IPS-18a (cell line): ENCODE data around the gene PEX12.
"Not testable (repeated sequence)": the region's sequence is repeated elsewhere in the genome, so short reads cannot be mapped to it uniquely, and the experiment has no call there.

Experiments used
- H3K27ac ChIP-seq: one replicate; pipeline ENCODE4 v1.5.1; 2013; ENCODE audit warnings: low read length
- H3K27me3 ChIP-seq: one replicate; pipeline ENCODE4 v1.6.1; 2013; ENCODE audit warnings: mild to moderate bottlenecking, low read length; ENCODE audit not compliant: control insufficient read depth, insufficient read depth
- H3K36me3 ChIP-seq: one replicate; pipeline ENCODE4 v1.6.1; 2013; ENCODE audit warnings: low read depth, low read length; ENCODE audit not compliant: control insufficient read depth
- H3K4me1 ChIP-seq: one replicate; pipeline ENCODE4 v1.6.1; 2013; ENCODE audit warnings: low read depth, low read length; ENCODE audit not compliant: control insufficient read depth
- H3K4me3 ChIP-seq: one replicate; pipeline ENCODE4 v1.5.1; 2013; ENCODE audit warnings: low read length
- H3K9ac ChIP-seq: one replicate; pipeline ENCODE4 v1.6.1; 2013; ENCODE audit warnings: mild to moderate bottlenecking, low read length, moderate library complexity
- H3K9me3 ChIP-seq: one replicate; pipeline ENCODE4 v1.6.1; 2013; ENCODE audit warnings: low read depth, low read length; ENCODE audit not compliant: control insufficient read depth

PEX12 gene

DNA sequence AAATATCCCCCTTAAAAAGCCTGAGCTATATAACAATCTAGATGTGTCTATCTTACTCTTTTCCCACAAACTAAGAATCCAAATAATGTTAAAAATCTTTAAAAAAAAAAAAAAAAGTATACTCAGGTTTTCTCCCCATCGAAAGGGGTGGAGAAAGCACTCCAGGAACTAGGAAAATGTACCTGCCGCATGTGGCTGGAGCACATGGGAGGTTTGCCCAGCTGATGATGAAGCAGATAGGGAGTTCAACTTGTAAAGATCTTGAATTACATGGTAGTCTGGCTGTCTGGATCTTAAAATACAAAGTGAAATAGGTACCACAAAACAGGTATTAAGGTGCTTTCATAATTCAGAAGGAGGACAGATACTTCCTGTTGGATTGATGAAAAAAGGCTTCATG lies 9.0 kb downstream of the PEX12 start:
- Histone ChIP-seq H3K27ac (no peak overlapping the region), H3K4me3 (no peak overlapping the region), H3K27me3 (peaks cover 16% of the 10 kb centered on the region), H3K4me1 (no peaks in the 10 kb centered on the region), H3K9ac (peak overlapping the region; percentile 84), H3K9me3 (no peaks in the 10 kb centered on the region), H3K36me3 (peaks cover 6% of the 10 kb centered on the region)

- Histone ChIP-seq H3K9ac (peak overlapping the region; percentile 84), H3K9me3 (no peaks in the 10 kb centered on the region), H3K4me3 (peak overlapping the region; percentile 90), H3K27ac (peak overlapping the region; percentile 25), H3K27me3 (peaks cover 25% of the 10 kb centered on the region), H3K36me3 (peaks cover 2% of the 10 kb centered on the region), H3K4me1 (no peaks in the 10 kb centered on the region)
These were observed 9.8 kb downstream of the PEX12 start for GRCh38 chr17:35568561-35568960.

GRCh38 chr17:35566968-35567367 lies 11.4 kb downstream of the PEX12 start:
- Histone ChIP-seq H3K9me3 (no peaks in the 10 kb centered on the region), H3K36me3 (no peaks in the 10 kb centered on the region), H3K27ac (no peak overlapping the region), H3K4me3 (peak overlapping the region; percentile 90), H3K4me1 (no peaks in the 10 kb centered on the region), H3K27me3 (peaks cover 25% of the 10 kb centered on the region), H3K9ac (no peak overlapping the region)

DNA sequence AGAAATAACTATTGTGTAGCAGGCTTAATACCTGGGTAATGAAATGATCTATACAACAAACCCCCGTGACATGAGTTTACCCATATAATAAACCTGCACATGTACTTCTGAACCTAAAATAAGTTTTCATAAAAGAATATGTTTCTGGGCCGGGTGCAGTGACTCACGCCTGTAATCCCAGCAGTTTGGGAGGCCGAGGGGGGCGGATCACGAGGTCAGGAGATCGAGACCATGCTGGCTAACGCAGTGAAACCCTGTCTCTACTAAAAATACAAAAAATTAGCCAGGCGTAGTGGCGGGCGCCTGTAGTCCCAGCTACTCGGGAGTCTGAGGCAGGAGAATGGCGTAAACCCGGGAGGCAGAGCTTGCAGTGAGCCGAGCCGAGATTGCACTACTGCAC lies 15.2 kb downstream of the PEX12 start:
- not testable (repeated sequence) for H3K36me3 ChIP-seq, H3K4me3 ChIP-seq, H3K9ac ChIP-seq, H3K4me1 ChIP-seq, H3K27ac ChIP-seq, H3K9me3 ChIP-seq
- peaks cover 25% of the 10 kb centered on the region for H3K27me3 ChIP-seq

DNA sequence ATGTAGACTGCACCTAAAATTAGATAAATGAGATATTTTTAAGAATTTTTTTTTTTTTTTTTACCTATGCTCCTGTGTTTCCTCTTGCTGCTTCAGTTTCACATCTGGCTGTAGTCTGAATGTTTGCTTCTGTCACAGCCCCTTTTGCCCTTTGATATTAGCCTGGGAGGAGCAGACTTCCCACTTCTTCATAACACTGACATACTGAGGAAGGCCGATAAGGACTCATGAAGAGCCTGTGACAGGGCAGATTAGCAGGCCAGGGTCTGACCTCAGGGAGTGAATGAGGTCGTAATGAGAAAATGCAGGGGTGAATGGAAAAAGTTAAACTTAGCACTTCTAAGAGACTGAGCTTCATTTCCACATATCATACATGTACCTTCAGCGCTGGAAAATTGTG lies 17.7 kb downstream of the PEX12 start, which contains the start of gene SLFN14:
TSS of gene SLFN14 (minus strand) at position 117 of the 400 bp plus-strand sequence. CDS start 2,757 bp downstream, outside the sequence.
- H3K4me3 ChIP-seq = no peak within 1 kb of the TSS
- no peaks in the 10 kb centered on the region for H3K9me3 ChIP-seq
- no peak within 1 kb of the TSS for H3K27ac ChIP-seq
- H3K27me3 ChIP-seq = peaks cover 21% of the 10 kb centered on the region
- H3K4me1 ChIP-seq = no peaks in the 10 kb centered on the region
- H3K36me3 ChIP-seq = no peaks in the 10 kb centered on the region
- H3K9ac ChIP-seq = no peak within 1 kb of the TSS

- H3K9me3 ChIP-seq = no peaks in the 10 kb centered on the region
- H3K4me1 ChIP-seq = no peaks in the 10 kb centered on the region
- no peaks in the 10 kb centered on the region for H3K36me3 ChIP-seq
- peaks cover 11% of the 10 kb centered on the region for H3K27me3 ChIP-seq
- no peak overlapping the region for H3K27ac ChIP-seq
- no peak overlapping the region for H3K9ac ChIP-seq
- H3K4me3 ChIP-seq = no peak overlapping the region
These were observed 18.7 kb downstream of the PEX12 start for GRCh38 chr17:35559495-35560210.

DNA sequence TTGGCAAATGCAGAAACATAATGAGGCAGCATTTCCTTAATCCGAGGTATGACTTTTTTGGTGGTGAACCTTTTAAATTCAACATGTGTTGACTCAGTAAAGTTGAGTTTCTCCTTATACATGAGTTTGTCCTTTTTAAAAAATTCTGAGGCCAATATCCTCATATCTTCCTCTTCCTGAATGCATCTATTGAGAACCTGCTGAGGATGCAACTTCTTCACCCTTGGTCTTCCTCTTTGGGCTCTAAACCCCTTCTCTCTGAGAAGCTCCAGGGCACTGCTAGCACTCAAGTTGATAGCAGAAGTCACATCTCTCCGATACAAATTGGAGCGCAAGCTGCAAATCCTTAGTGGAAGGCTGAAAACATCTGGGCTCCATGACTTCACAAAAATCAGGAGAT lies 21.0 kb downstream of the PEX12 start:
- Histone ChIP-seq H3K9me3 (no peaks in the 10 kb centered on the region), H3K27ac (no peak overlapping the region), H3K27me3 (no peaks in the 10 kb centered on the region)

DNA sequence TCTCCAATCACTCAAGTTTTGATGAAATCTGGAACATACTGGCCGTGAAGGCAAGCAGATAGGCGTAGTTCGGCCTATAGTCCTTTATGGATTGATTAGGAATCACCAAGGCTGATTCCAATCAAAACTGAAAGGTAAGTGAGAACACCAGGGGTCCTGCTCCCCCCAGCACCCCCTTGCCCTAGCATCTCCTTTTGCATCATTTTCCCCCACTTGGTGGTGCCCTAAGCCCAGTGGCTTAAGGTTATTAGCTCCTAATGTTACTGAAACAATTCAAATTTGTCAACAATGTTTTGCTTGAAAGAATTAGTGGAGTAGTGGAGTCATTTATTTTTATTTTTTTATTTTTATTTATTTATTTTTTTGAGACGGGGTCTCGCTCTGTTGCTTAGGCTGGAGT lies 22.7 kb downstream of the PEX12 start:
- Histone ChIP-seq H3K36me3 (no peaks in the 10 kb centered on the region), H3K9ac (no peak overlapping the region), H3K4me1 (no peaks in the 10 kb centered on the region), H3K9me3 (no peaks in the 10 kb centered on the region), H3K27me3 (no peaks in the 10 kb centered on the region), H3K27ac (no peak overlapping the region), H3K4me3 (no peak overlapping the region)

More for the DNA sequence above, 21.0 kb downstream of the PEX12 start:
- no peaks in the 10 kb centered on the region for H3K36me3 ChIP-seq
- H3K4me1 ChIP-seq = no peaks in the 10 kb centered on the region
- no peak overlapping the region for H3K9ac ChIP-seq
- no peak overlapping the region for H3K4me3 ChIP-seq

- Histone ChIP-seq H3K9me3 (no peaks in the 10 kb centered on the region), H3K27me3 (no peaks in the 10 kb centered on the region), H3K4me3 (no peak overlapping the region), H3K4me1 (no peaks in the 10 kb centered on the region), H3K36me3 (no peaks in the 10 kb centered on the region), H3K9ac (no peak overlapping the region), H3K27ac (no peak overlapping the region)
These were observed 23.7 kb downstream of the PEX12 start for GRCh38 chr17:35554668-35555067.

- Histone ChIP-seq H3K27ac (no peak overlapping the region), H3K9me3 (no peaks in the 10 kb centered on the region), H3K27me3 (no peaks in the 10 kb centered on the region), H3K4me1 (no peaks in the 10 kb centered on the region), H3K4me3 (no peak overlapping the region), H3K36me3 (no peaks in the 10 kb centered on the region), H3K9ac (no peak overlapping the region)
These were observed 25.1 kb downstream of the PEX12 start for GRCh38 chr17:35553310-35553709.

DNA sequence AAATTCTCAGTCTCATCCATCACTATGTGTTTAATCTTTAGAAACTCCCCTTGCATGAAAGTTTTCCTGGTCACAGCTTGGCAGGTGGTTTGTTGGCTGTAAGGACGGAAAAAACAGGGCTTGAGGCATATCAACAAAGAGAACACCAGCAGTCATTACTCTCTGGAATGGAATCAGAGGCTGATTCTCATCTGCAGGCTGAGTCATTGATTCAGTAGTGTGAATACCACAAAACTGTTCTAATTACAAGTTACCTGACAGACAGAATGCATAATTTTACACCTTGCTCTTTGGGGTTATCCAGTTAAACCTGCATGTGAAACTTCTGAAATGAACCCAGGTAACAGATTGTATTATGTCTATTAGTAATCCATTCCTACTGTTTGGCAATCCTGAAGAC lies 29.4 kb downstream of the PEX12 start:
- Histone ChIP-seq H3K4me1 (no peaks in the 10 kb centered on the region), H3K9ac (no peak overlapping the region), H3K9me3 (no peaks in the 10 kb centered on the region), H3K36me3 (no peaks in the 10 kb centered on the region), H3K27me3 (no peaks in the 10 kb centered on the region), H3K27ac (no peak overlapping the region), H3K4me3 (no peak overlapping the region)

- no peak overlapping the region for H3K9ac ChIP-seq
- no peak overlapping the region for H3K27ac ChIP-seq
- H3K9me3 ChIP-seq = no peaks in the 10 kb centered on the region
- H3K27me3 ChIP-seq = no peaks in the 10 kb centered on the region
- no peaks in the 10 kb centered on the region for H3K36me3 ChIP-seq
- no peak overlapping the region for H3K4me3 ChIP-seq
- no peaks in the 10 kb centered on the region for H3K4me1 ChIP-seq
These were observed 30.1 kb downstream of the PEX12 start for GRCh38 chr17:35548208-35548810.
